ES-I3 (cell line): ENCODE data around the gene AMBP.

ENCODE experiments used
- H3K36me3 ChIP-seq: 2 replicates; pipeline ENCODE4 v1.6.1; 2013; ENCODE audit warnings: mild to moderate bottlenecking, low read length, control low read depth, moderate library complexity; ENCODE audit not compliant: insufficient read depth
- H3K4me1 ChIP-seq: 2 replicates; pipeline ENCODE4 v1.6.1; 2013; ENCODE audit warnings: mild to moderate bottlenecking, control low read depth, low read length; ENCODE audit not compliant: insufficient read depth
- H3K9ac ChIP-seq: 2 replicates; pipeline ENCODE4 v1.6.1; 2013; ENCODE audit warnings: low read depth, mild to moderate bottlenecking, low read length, moderate library complexity
- H3K9me3 ChIP-seq: 2 replicates; pipeline ENCODE4 v1.6.1; 2013; ENCODE audit warnings: mild to moderate bottlenecking, low read length, moderate library complexity; ENCODE audit not compliant: control insufficient read depth, insufficient read depth

Gene AMBP

DNA sequence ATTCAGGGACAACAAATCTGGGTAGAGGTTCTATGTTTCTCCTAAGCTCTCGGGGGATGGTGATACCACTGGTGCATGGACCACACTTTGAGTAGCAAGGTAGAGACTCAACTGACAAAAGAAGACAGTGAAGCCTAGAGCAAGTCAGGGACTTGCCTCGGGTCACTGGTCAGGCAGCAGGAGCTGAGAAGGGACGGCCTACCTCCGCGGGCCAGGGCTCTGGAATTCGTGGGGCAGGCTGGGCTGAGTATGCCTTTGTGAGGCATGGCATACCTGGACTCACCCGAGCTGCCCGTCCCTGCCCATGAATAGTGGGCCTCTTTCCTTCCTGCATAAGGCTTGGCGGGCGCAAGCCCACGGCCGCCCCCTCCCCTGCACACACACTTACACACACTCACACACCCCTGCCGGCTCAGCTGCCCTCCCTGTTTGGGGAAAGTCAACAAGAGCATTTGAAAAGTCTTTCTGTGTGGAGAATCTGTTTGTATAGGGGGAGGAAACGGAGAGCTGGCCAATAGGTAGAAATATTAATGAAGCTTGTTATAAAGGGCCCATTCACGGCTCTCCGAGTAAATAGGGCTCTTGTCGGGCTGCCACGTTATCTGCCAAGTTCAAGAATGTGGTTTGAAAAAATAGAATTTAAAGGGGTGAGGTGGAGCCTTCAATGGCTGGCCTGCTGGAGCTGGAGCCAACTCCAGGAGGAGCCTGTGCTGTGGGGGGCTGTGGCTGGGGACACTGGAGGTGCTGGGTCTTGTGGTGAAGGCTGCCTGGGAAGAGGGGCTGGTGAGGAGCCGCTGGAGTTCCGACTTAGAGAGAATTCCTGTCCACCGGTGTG lies 40.1 kb upstream of the AMBP start:
- no peak overlapping the region for H3K9ac ChIP-seq
- no peaks in the 10 kb centered on the region for H3K36me3 ChIP-seq
- peaks cover 13% of the 10 kb centered on the region; the same call in 1 of the 2 replicates for H3K4me1 ChIP-seq
- H3K9me3 ChIP-seq: no peaks in the 10 kb centered on the region

DNA sequence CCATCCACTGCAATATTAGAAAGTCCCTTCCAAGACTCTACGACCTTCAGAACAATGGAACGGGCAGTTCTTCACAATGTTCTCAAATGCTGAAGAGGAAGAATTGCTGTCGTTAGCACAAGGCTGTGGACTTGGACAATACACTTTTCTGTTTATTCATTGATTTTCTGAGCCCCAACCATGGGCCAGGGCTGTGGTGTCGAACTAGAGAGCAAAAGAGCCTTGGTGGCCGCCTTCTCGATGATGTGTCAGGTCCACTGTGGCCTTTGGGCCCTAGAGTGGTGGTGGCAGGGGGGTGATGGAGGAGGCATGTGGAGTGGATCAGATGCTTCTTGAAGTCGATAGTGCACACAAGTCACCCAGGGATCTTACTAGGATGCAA lies 39.5 kb upstream of the AMBP start:
- Histone ChIP-seq H3K9me3 (no peaks in the 10 kb centered on the region), H3K4me1 (peaks cover 13% of the 10 kb centered on the region; the same call in 1 of the 2 replicates), H3K36me3 (no peaks in the 10 kb centered on the region), H3K9ac (no peak overlapping the region)

DNA sequence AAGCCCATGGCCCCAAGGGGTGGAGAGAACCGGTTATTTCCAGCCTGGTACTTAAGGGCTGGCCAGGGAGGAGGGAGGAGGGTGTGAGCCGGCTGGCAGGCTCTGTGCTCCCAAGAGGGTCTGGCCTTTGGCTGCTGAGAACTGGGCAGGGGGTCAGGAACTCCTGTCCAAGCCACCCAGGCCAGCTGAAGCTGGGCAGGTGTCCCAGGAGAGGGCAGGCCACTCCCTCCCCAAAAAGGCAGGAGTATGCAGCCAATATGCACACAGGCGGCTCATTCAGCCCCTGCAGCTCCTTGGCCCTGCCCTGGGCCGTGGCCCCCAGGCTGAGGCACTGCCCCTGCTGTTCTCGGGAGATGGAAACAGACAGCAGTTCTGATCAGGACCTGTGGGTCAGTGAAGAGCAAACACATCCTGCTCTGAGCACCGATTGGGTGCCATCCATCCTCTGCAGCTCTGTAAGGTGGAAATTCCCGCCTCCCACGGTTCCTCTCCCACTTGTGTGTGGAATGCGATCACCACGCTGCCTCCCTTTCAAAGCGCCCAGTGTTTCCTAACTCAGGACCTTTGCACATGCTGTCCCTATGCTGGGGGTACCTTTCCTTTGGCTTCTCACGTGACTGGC lies 38.1 kb upstream of the AMBP start:
- no peaks in the 10 kb centered on the region for H3K9me3 ChIP-seq
- H3K9ac ChIP-seq: no peak overlapping the region
- no peaks in the 10 kb centered on the region for H3K36me3 ChIP-seq
- peaks cover 13% of the 10 kb centered on the region; the same call in 1 of the 2 replicates for H3K4me1 ChIP-seq

DNA sequence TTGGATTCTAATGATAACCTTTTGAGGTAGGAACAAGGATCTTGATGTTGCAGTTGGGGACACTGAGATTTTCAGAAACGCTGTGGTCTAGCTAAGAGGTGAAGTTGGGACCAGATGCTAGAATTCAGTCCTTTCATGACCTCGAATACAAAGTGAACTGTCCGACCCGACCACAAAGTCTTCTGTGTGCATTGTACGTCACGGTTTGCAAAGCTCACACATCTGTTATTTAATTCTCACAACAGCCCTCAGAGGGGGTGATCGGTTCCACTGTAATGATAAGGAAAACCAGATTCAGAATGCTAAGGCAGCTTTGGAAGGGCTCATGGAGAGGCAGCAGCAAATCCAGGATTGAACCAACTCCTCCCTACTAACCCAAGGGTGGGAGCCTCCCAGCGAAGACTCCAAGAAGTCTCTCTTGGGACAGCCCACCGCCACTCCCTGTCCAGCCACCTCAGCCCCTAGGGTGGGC lies 37.6 kb upstream of the AMBP start:
- no peaks in the 10 kb centered on the region for H3K9me3 ChIP-seq
- H3K9ac ChIP-seq: no peak overlapping the region
- H3K4me1 ChIP-seq: peaks cover 13% of the 10 kb centered on the region; the same call in 1 of the 2 replicates
- no peaks in the 10 kb centered on the region for H3K36me3 ChIP-seq

DNA sequence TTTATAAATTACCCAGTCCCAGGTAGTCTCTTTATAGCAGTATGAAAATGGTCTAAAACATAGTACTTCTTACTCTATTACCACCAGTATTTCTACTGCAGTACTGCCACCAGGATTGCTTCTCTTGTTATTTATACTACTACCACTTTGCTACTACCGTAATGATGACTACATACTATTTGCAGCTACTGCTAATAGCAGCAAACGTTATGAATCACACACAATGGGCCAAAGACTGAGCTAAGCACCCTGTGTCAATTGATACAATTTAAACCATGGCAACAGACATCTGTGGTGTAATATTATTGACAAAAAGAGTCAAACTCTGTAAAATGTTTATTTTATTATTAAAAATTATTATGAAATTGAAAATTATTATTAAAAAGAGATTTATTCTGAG lies 36.3 kb upstream of the AMBP start:
- no peaks in the 10 kb centered on the region for H3K36me3 ChIP-seq
- H3K9ac ChIP-seq: no peak overlapping the region
- peaks cover 13% of the 10 kb centered on the region; the same call in 1 of the 2 replicates for H3K4me1 ChIP-seq
- no peaks in the 10 kb centered on the region for H3K9me3 ChIP-seq

DNA sequence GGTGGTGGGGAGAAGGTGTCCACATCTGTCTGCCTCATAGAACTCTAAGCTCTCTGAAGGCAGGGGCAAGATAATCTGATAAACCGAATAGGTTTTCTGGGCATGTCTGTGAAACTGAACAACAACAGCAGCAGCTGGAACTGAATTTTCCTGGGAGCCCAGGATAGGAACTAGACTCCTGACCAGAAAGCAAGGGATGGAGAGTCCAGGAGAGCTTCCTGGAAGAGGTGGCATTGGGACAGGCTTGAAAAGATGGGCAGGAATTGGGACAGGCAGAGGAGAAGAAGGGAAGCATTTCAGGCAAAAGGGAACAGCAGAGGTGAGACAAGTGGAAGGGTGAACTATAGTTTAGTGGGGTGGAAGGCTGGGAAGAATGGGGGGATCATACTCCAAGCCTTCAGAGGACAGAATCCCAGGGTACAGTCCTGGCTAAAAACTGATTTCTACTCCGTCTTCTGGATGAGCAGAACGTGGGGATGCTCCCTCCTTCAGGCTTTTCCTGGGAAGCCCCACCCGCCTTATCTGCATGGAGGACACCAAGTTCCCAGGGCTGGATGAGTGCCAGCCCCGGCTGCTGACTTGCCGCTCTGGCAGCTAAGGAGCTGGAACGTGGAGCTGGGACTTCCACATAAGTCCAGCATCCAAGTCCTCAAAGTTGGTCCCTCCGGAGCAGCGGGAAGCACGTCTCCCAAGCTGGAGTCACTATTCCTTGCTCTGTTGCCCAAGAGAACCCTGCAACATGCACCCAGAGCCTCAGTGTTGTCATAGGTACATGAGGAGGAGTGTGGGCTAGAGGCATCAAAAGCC lies 34.9 kb upstream of the AMBP start:
- no peak overlapping the region for H3K9ac ChIP-seq
- no peaks in the 10 kb centered on the region for H3K36me3 ChIP-seq
- H3K9me3 ChIP-seq: no peaks in the 10 kb centered on the region
- H3K4me1 ChIP-seq: peaks cover 18% of the 10 kb centered on the region; the same call in 1 of the 2 replicates

DNA sequence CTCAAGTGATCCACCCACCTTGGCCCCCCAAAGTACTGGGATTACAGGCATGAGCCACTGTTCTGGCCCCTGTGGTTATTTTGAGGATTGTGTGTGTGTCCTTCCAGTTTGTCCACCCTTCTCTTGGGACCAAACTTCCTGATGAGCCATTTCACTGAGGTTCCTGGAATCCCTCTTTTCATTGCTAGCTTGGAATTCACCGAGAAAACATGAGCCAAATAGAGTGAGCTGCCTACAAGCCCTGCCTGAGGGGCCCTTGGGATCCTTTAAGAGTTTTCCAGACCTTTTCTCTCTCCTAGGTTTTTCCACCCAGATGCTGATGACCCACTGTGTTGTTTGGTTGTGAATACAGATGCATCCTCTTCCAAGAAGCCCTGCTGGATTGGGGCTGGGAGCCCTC lies 34.2 kb upstream of the AMBP start:
- H3K36me3 ChIP-seq: no peaks in the 10 kb centered on the region
- H3K9ac ChIP-seq: no peak overlapping the region
- H3K4me1 ChIP-seq: peaks cover 18% of the 10 kb centered on the region; the same call in 1 of the 2 replicates
- no peaks in the 10 kb centered on the region for H3K9me3 ChIP-seq

DNA sequence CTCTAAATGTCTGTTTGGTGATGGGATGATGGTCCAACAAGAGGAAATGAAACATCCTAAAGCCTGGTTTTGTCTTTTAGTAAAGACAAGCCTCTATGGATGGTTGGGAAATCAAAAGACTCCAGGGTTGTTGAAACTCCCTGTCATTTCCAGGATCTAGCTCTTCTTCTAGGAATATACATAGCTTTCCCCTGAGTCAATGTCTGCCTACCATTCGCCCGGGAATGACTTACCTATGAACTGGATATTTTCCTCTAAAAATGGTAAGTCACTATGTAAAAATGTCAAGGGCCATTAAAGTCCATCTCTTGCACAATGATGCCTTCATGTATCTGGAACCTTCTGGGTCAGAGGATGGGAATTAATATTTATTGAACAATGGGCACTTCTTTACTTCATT lies 32.1 kb upstream of the AMBP start:
- Histone ChIP-seq H3K36me3 (no peaks in the 10 kb centered on the region), H3K4me1 (peaks cover 10% of the 10 kb centered on the region; the same call in 1 of the 2 replicates), H3K9me3 (no peaks in the 10 kb centered on the region)

DNA sequence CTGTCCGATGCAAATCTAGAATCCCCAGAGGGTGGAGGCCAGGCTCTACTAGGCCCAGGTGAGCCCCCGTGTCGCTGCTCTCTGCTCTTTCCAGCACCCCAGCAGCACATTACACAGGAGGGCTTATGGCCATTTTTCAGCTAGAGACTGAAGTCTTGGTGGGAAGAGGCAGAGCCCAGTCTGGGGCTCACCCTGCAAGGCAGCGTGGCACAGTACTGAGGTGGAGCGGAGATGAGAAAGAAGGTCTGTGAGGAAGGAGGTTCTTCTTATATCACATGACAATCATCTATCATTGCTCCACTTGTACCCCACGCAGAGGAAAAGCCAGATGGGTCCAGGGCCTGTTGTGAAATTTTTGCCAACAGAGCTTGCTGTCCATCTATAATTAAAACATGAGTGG lies 31.0 kb upstream of the AMBP start:
- no peak overlapping the region for H3K9ac ChIP-seq
- H3K4me1 ChIP-seq: peaks cover 10% of the 10 kb centered on the region; the same call in 1 of the 2 replicates
- no peaks in the 10 kb centered on the region for H3K9me3 ChIP-seq
- H3K36me3 ChIP-seq: no peaks in the 10 kb centered on the region

More for the DNA sequence above, 32.1 kb upstream of the AMBP start:
- H3K9ac ChIP-seq: no peak overlapping the region

DNA sequence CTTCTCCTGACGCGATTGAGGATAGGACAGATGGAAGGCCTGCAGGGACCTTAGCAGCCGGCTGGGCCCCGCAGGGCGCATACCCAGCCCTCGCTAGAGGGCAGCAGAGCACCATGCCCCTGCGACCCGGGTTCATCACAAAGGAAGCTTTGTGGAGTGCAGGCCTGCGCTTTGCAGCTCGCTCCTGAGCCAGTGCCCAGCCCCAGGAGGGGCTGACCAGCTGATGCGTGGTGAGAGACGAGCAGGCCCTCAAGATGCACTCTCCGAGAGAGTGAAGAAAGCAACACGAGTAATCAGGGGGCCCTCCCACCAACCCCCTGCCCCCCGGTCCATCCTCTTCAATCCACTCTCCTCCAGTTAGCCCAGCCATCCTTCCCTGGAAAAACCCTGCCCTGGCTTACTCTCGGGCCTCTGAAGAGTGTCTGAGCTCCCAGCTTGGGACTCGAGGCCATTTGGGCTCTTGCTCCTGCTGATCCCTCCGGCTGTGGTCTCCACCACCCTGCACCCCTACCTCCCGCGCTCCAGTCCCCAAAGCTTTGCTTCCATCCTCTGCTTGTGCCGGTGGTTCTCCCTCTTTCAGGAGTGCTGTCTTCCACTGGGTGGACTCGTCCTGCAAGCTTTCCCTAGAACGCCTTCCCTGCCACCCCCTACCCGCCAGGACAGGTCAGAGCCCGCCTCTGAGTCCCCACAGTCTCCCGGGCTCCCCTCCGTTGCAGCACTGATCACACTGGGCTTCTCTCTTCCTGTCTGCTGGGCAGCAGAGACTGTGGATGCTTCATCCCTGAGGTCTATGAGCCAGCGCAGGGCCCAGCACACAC lies 30.1 kb upstream of the AMBP start:
- peaks cover 10% of the 10 kb centered on the region; the same call in 1 of the 2 replicates for H3K4me1 ChIP-seq
- H3K9me3 ChIP-seq: no peaks in the 10 kb centered on the region
- no peak overlapping the region for H3K9ac ChIP-seq
- no peaks in the 10 kb centered on the region for H3K36me3 ChIP-seq

DNA sequence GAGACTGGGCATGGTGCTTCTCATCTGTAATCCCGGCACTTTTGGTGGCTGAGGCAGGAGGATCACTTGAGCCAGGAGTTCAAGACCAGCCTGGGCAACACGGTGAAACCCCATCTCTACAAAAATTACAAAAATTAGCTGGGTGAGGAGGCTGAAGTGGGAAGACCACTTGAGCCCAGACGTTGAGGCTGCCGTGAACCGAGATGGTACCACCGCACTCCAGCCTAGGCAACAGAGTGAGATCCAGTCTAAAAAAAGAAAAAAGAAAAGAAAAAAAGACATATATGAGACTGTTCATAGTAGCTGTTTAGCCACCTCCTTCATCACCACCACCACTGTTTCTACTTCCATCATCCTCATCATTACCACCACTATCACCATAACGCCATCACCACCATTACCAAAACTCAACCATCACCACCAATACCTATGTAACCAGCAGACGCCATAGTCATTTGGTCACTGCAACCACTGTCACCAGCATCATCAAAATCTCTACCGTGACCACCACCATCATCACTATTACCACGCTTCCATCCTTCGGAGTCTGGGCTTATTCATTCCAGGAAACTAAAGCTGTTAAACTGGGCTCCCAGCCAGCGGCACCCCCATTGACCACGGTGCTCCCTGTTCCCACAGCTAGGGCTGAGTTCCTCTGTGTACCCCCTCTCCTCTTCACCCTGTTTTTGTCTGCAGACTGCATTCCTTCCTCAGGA lies 29.3 kb upstream of the AMBP start:
- Histone ChIP-seq H3K9me3 (no peaks in the 10 kb centered on the region), H3K4me1 (peaks cover 10% of the 10 kb centered on the region; the same call in 1 of the 2 replicates), H3K36me3 (no peaks in the 10 kb centered on the region), H3K9ac (no peak overlapping the region)

DNA sequence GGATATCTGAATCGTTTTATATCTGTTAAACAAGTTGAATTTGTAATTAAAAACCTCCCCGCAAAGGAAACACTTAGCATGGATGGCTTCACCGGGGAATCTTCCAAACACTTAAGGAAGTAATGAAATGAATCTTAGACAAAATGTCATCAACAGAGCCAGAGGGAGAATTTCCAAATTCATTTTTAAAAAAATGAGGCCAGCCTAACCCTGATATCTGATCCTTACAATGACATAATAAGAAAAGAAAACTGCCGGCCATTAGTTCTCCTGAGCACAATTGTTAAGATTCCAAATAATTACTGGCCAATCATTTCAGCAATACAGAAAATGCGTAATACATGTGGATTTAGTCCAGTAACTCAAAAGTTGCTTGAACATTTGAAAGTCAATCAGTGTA lies 27.1 kb upstream of the AMBP start:
- H3K36me3 ChIP-seq: no peaks in the 10 kb centered on the region
- no peak overlapping the region for H3K9ac ChIP-seq
- H3K4me1 ChIP-seq: peaks cover 10% of the 10 kb centered on the region; the same call in 1 of the 2 replicates
- H3K9me3 ChIP-seq: no peaks in the 10 kb centered on the region; the same call in 1 of the 2 replicates

DNA sequence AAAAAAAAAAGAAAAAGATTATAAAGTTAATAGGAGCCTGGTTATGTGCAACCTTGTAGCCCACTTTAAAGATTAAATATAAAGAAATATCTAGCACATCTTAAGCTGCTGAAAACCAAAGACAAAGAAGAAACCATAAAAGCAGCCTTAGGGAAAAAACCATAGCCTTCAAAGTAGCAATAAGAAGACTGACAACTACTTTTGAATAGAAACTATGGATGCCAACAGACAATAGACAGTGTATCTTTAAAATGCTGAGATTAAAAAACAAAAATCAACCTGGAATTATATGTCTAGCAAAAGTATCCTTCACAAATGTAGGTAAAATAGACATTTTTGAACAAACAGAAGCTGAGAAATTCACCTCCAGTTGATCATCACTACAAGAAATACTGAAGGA lies 24.4 kb upstream of the AMBP start:
- no peak overlapping the region for H3K9ac ChIP-seq

More for the DNA sequence above, 24.4 kb upstream of the AMBP start:
- Histone ChIP-seq H3K36me3 (no peaks in the 10 kb centered on the region), H3K4me1 (no peaks in the 10 kb centered on the region), H3K9me3 (no peaks in the 10 kb centered on the region; the same call in none of the 2 replicates)
